GM19328 (cell line): ENCODE data around the gene PTPN1.
A peak's percentile ranks its signal among the peaks of the same experiment; 100 is the strongest.
"Not testable (repeated sequence)": the region's sequence is repeated elsewhere in the genome, so short reads cannot be mapped to it uniquely, and the experiment has no call there.

Source experiments
- ATAC-seq: cut with Tn5 transposase; IDR thresholded peaks from one replicate; pipeline ENCODE4 v1.9.1; 2021; ENCODE audit warnings: mild to moderate bottlenecking, moderate library complexity; ENCODE audit not compliant: unreplicated experiment

Gene PTPN1

DNA sequence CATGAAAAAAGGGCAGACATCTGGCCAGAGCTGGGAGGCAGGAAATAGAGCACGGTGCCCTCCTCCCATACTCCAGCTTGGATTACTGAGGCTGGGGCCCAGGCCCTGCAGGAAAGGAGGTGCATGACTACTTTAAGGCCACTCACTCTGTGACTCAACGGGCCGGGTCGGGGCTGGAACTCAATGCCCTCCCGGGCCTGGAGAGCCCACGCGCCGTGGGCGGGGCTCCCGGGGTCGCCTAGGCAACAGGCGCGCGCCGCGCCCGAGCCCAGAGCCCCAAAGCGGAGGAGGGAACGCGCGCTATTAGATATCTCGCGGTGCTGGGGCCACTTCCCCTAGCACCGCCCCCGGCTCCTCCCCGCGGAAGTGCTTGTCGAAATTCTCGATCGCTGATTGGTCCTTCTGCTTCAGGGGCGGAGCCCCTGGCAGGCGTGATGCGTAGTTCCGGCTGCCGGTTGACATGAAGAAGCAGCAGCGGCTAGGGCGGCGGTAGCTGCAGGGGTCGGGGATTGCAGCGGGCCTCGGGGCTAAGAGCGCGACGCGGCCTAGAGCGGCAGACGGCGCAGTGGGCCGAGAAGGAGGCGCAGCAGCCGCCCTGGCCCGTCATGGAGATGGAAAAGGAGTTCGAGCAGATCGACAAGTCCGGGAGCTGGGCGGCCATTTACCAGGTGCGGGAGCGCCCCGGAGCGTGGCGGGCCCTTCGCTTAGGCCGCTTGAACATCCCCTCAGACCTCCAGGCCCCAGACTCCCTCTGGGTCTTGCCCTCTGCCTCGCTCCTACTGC, at the start of gene PTPN1:
PTPN1 (plus strand) TSS at position 461 of the 783 bp plus-strand sequence; CDS start at position 606, 145 bp downstream.
- ATAC-seq: peak; percentile 92

DNA sequence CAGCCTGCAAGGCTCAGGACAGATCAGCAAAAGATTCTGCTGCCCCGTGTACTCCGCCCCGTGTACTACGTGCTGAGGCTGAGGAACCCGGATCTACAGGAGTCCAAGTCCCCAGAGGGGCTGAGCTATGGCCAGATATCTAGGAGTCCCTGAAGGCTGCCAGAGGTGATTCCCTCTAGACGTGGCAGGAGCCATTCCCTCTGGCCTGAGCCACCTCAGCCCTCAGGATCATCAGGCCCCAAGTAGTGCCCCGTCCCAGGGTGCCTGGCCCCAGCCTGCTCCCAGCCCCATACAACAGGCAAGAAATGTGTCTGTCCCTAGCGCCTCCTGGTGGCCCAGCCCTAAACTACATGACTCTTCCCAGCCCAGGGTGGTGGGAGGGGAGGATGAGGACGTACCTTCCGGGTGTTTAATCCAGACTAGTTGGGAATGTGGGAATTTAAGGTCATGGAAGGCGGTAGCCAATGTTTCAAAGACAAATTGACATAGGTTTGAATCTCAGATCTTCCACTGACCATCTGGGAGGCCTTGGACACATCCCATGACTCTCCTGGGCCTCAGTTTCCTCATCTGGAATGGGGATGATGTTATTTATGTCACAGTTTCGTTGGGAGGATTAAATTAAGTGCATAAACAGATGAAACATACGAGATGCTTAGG, 49.4 kb upstream of the PTPN1 start:
- no peak for ATAC-seq

DNA sequence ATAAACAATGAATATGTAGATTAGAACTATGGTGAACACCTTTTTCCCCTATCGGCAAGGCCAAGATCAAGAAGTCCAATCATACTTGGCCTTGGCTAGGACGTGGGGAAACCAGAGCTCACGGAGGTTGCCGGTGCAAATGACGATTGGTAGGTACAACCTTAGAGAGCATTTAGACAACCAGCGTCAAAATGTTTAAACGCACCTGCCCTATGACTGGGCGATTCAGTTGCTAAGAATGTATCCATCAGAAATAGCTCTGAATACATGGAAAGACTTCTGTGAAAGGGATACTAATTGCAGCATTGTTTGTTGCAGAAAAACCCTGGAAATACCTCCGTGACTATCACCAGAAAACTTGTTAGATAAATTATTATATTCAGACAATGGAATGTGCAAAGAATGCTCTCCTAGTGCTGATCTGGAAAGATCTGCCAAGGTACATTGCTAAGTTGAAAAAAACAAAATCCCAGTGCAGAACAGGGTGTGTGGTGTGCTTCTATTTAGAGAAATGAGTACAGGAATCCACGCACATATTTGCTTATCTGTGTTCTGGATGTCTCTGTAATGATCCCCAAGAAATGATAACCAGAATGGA, 48.0 kb upstream of the PTPN1 start:
- ATAC-seq: no peak

GRCh38 chr20:50464026-50464724, 46.0 kb upstream of the PTPN1 start:
- ATAC-seq: no peak

- ATAC-seq: no peak
Observed at GRCh38 chr20:50464725-50465650, 45.2 kb upstream of the PTPN1 start.

DNA sequence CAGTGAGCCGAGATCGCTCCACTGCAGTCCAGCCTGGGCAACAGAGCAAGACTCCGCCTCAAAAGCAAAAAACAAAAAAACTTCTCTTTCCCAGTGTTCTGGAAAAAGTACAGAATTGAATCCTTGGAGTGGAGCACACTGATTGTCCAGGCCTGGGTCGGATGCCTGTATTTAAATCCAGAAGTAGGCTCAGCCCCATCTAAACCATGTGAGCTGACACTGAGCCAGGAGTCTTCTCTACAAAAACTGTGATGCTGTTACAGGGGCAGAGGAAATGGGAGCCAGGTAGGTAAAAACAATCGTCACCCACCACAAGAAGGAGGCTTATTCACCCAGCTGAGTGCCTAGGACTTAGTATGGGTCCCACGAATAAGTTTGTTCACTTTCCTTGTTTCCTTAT, 43.0 kb upstream of the PTPN1 start:
- no peak for ATAC-seq

GRCh38 chr20:50467718-50468356, 42.3 kb upstream of the PTPN1 start:
- no peak for ATAC-seq

DNA sequence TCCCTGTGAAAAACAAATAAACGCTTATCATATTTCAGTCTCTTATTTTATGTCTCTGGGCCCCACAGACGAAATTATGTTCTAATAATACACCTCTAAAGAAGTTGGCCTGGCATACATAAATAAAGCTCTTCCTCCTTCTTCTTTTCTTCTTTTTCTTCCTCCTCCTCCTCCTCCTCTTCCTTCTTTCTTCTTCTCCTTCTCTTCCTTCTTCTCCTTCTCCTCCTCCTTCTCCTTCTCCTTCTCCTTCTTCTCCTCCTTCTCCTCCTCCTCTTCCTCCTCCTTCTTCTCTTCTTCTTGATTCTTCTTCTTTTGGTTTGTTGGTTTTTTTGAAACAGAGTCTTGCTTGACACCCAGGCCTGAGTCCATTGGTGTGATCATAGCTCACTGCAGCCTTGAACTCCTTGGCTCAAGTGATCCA, 41.8 kb upstream of the PTPN1 start:
- ATAC-seq: no peak

- ATAC-seq: no peak
Observed at GRCh38 chr20:50469176-50469723, 40.9 kb upstream of the PTPN1 start.

DNA sequence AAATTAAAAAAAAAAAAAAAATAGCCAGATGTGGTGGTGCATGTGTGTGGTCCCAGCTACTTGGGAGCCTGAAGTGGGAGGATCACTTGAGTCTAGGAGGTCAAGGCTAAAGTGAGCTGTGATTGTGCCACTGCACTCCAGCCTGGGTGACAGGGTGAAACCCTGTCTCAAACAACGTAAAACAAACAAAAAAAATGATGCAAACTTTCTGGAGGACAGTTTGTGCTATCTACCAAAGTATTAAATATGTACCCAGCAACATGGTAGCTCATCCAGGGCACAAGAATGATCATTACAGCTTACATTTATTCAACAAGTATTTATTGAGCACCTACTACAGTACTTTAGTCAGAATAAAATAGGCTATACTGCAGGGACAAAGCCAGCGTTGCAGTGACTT, 40.4 kb upstream of the PTPN1 start:
- ATAC-seq: no peak

- no peak for ATAC-seq
Observed at GRCh38 chr20:50470264-50470858, 39.8 kb upstream of the PTPN1 start.

- no peak for ATAC-seq
Observed at GRCh38 chr20:50471231-50471630, 39.0 kb upstream of the PTPN1 start.

GRCh38 chr20:50472693-50473664, 37.2 kb upstream of the PTPN1 start:
- no peak for ATAC-seq

GRCh38 chr20:50474356-50474755, 35.8 kb upstream of the PTPN1 start:
- ATAC-seq: not testable (repeated sequence)

DNA sequence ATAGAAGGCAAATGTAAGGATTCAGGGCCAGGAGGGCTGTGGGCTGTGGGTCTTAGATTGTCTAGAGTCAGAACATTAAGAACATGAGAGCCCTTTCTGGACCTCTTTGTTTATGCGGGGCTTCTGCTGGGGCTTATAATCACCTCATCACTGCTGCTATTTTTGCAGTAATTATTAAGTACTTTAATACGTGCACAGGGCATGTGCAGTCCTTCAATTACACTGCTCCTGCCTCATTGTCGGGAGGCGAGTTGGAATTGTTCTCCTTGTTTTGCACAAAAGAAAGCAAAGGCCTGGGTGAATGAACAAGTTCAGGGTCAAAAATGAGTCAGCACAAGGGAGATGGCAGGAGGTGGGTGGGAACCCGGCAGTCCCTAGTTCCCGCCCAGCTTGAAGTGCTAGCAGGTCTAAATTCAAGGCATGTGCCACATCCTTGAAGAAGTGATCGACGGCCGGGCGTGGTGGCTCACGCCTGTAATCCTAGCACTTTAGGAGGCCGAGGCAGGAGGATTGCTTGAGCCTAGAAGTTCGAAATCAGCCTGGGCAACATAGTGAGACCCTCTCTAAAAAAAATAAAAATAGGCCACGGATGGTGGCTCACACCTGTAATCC, 34.4 kb upstream of the PTPN1 start:
- no peak for ATAC-seq

DNA sequence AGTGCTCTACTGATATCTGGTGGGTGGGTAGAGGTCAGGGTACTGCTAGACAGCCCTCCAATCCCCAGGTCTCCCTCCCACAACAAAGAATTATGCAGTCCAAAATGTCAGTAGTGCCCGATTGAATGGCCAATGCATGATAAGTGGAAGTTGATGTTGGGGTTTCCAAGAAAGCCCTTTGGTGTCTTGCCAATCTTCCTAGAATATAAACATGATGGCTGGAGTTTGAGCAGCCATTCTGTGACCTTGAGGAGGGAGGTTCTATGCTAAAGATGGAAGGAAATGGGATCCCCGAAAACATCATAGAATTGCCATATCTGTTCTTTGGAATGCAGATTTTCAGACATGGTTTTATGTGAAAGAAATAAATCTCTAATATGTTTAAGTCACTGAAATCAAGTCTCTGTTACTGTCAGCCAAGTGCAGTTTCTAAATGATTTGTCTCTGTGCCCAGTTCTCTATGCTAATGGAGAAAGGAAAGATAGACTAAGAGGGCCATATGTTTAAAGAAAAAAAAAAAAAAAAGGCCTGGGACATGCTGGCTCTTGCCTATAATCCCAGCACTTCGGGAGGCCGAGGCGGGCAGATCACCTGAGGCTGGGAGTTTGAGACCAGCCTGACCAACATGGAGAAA, 32.8 kb upstream of the PTPN1 start:
- ATAC-seq: no peak
